Uterus (tissue), 2 donors: ENCODE data around the gene SCNN1B.

Source experiments
- CTCF ChIP-seq, 4 experiments: fragments of 200-600 bp in 2 of 4; fragments of 450-650 bp in 2 of 4; sonication (generic) in 2 of 4; IDR thresholded peaks; one replicate each; pipeline ENCODE4 v1.5.1; 2016 to 2019; ENCODE audit warnings: antibody characterized with exemption in 4 of 4, mild to moderate bottlenecking in 2 of 4, moderate library complexity in 1 of 4
- POLR2A ChIP-seq, 2 donors: fragments of 450-650 bp; IDR thresholded peaks; one replicate each; pipeline ENCODE4 v1.6.1; 2016; ENCODE audit warnings: antibody characterized with exemption in 2 of 2, mild to moderate bottlenecking in 1 of 2, moderate library complexity in 1 of 2

- TF ChIP-seq CTCF (IDR thresholded peaks at IDR 0.05) (no peak), POLR2A (IDR thresholded peaks at IDR 0.05) (no peak)
These were observed at the start of gene SCNN1B for GRCh38 chr16:23302045-23302956.
